Breast epithelium (tissue), 4 donors: Measurements from ENCODE around the gene HIC1. TPM values are rescaled to one million over a fixed set of nuclear protein-coding genes. Genes with fewer than 3 reads are reported as not detected.
A peak's percentile ranks its signal among the peaks of the same experiment; 100 is the strongest.

Source experiments
- DNase-seq, 2 donors: peaks; one replicate each; pipeline ENCODE4 v3.0.0-alpha.2; 2019; ENCODE audit warnings: low spot score in 2 of 2
- H3K27ac ChIP-seq, 2 donors: fragments of 200-600 bp; sonication (generic) in 1 of 2; one replicate each; pipeline ENCODE4 v1.5.1; 2016 to 2019; ENCODE audit warnings: mild to moderate bottlenecking in 1 of 2
- H3K27me3 ChIP-seq, 2 donors: fragments of 200-600 bp; sonication (generic) in 1 of 2; one replicate each; pipeline versions ENCODE4 v1.5.1 to v1.6.0; 2017 to 2019; ENCODE audit warnings: control low read depth in 1 of 2, mild to moderate bottlenecking in 1 of 2
- H3K36me3 ChIP-seq: fragments of 200-600 bp; one replicate; pipeline ENCODE4 v1.5.1; 2019
- H3K4me1 ChIP-seq, 2 donors: fragments of 200-600 bp; sonication (generic); one replicate each; pipeline ENCODE4 v1.5.1; 2016 to 2019; ENCODE audit warnings: control low read depth in 1 of 2
- H3K4me3 ChIP-seq, 3 donors: fragments of 200-600 bp; sonication (generic); 1 replicate in 2 of 3; 2 replicates in 1 of 3; pipeline ENCODE4 v1.5.1; 2016 to 2019; ENCODE audit warnings: mild to moderate bottlenecking in 3 of 3, moderate library complexity in 2 of 3
- H3K9me3 ChIP-seq, 2 donors: fragments of 200-600 bp; sonication (generic) in 1 of 2; one replicate each; pipeline ENCODE4 v1.5.1; 2016 to 2019; ENCODE audit warnings: control low read depth in 1 of 2
- CTCF ChIP-seq, 3 donors: fragments of 450-650 bp; IDR thresholded peaks; one replicate each; pipeline ENCODE4 v1.5.1; 2016 to 2017; ENCODE audit warnings: antibody characterized with exemption in 3 of 3, mild to moderate bottlenecking in 3 of 3, moderate library complexity in 3 of 3
- POLR2A ChIP-seq: fragments of 450-650 bp; IDR thresholded peaks from one replicate; pipeline ENCODE4 v1.6.1; 2016; ENCODE audit warnings: antibody characterized with exemption, mild to moderate bottlenecking, moderate library complexity
- POLR2AphosphoS5 ChIP-seq, 3 donors: sonication (generic); formaldehyde crosslinking; IDR thresholded peaks; one replicate each; pipeline ENCODE4 v1.6.1; 2017; ENCODE audit warnings: antibody characterized with exemption in 3 of 3
- intact Hi-C: fragments of 100-400 bp; cut with DNase I; formaldehyde crosslinking; loops from one replicate; pipeline ENCODE4 v1.15.1; 2023; ENCODE audit warnings: low total_unique reads
- total RNA-seq, 3 donors: library from RNA; depleted of rRNA; stranded (reverse); fragments of >200 nt; gene quantifications; one replicate each; pipeline ENCODE4 v1.1.0, GENCODE V29; 2016

HIC1 gene
- total RNA-seq, 3 donors from 2014 or later: 12.6 to 16.4 (median 12.7) TPM

GRCh38 chr17:2028737-2029136, 26.2 kb upstream of the HIC1 start:
- Histone ChIP-seq H3K9me3 (no peaks in the 10 kb centered on the region), H3K27me3 (peaks cover 0 to 3% of the 10 kb centered on the region in 2 donors), H3K27ac (no peak overlapping the region), H3K4me3 (no peak overlapping the region), H3K4me1 (peaks cover 0 to 7% of the 10 kb centered on the region in 2 donors), H3K36me3 (no peaks in the 10 kb centered on the region)
- no peak for TF ChIP-seq POLR2AphosphoS5 (IDR thresholded peaks at IDR 0.05)
- TF ChIP-seq POLR2A: no peak
- no peak for TF ChIP-seq CTCF (IDR thresholded peaks at IDR 0.05)
- intact Hi-C loops: loop anchor here (10.0 kb wide), 1 partner anchor 114 kb away; no protein-coding TSS in a partner anchor
- DNase-seq: no peak

- H3K27me3 ChIP-seq: peaks cover 0 to 3% of the 10 kb centered on the region in 2 donors
- H3K4me3 ChIP-seq: peak within 1 kb of the TSS; percentile 88 to 96 (median 94)
- intact Hi-C loops: loop anchor here (10.0 kb wide), 1 partner anchor 115 kb away; no protein-coding TSS in a partner anchor
- peaks cover 0 to 7% of the 10 kb centered on the region in 2 donors for H3K4me1 ChIP-seq
- H3K27ac ChIP-seq: peak within 1 kb of the TSS; percentile 48 to 64
- H3K36me3 ChIP-seq: no peaks in the 10 kb centered on the region
- peak; percentile 74 to 82 for DNase-seq
- no peak for TF ChIP-seq POLR2A
- peak; percentile 67 to 76 (median 72) for TF ChIP-seq POLR2AphosphoS5 (IDR thresholded peaks at IDR 0.05)
- no peaks in the 10 kb centered on the region for H3K9me3 ChIP-seq
Observed at GRCh38 chr17:2029911-2030778, 24.8 kb upstream of the HIC1 start, which contains the start of gene DPH1. TSS of gene DPH1 (plus strand) at chr17:2030153. CDS start at chr17:2030170, 17 bp downstream.

GRCh38 chr17:2030779-2031163, 24.1 kb upstream of the HIC1 start:
- H3K27ac ChIP-seq: no peak overlapping the region
- peak overlapping the region; percentile 88 to 96 (median 94) for H3K4me3 ChIP-seq
- no peak for DNase-seq
- intact Hi-C loops: no loop called here
- peak in 1 of 3 donors; percentile 31 for TF ChIP-seq CTCF (IDR thresholded peaks at IDR 0.05)
- no peak for TF ChIP-seq POLR2A
- no peak for TF ChIP-seq POLR2AphosphoS5 (IDR thresholded peaks at IDR 0.05)
- H3K36me3 ChIP-seq: no peaks in the 10 kb centered on the region
- H3K4me1 ChIP-seq: peaks cover 0 to 7% of the 10 kb centered on the region in 2 donors
- H3K27me3 ChIP-seq: peaks cover 0 to 3% of the 10 kb centered on the region in 2 donors
- no peaks in the 10 kb centered on the region for H3K9me3 ChIP-seq

- TF ChIP-seq CTCF (IDR thresholded peaks at IDR 0.05) (no peak), POLR2A (no peak)
- intact Hi-C loops: no loop called here
- H3K4me3 ChIP-seq: no peak overlapping the region
- no peaks in the 10 kb centered on the region for H3K9me3 ChIP-seq
- H3K27me3 ChIP-seq: peaks cover 0 to 3% of the 10 kb centered on the region in 2 donors
- H3K36me3 ChIP-seq: peaks cover 4% of the 10 kb centered on the region
- H3K4me1 ChIP-seq: peaks cover 0 to 7% of the 10 kb centered on the region in 2 donors
- H3K27ac ChIP-seq: no peak overlapping the region
- DNase-seq: no peak
Observed at GRCh38 chr17:2033153-2033552, 21.8 kb upstream of the HIC1 start.

- H3K27ac ChIP-seq: no peak overlapping the region
- intact Hi-C loops: no loop called here
- DNase-seq: no peak
- TF ChIP-seq CTCF (IDR thresholded peaks at IDR 0.05) (no peak), POLR2A (no peak), POLR2AphosphoS5 (IDR thresholded peaks at IDR 0.05) (no peak)
- no peak overlapping the region for H3K4me3 ChIP-seq
- H3K9me3 ChIP-seq: no peaks in the 10 kb centered on the region
- peaks cover 0 to 7% of the 10 kb centered on the region in 2 donors for H3K4me1 ChIP-seq
- no peaks in the 10 kb centered on the region for H3K27me3 ChIP-seq
- H3K36me3 ChIP-seq: peaks cover 4% of the 10 kb centered on the region
Observed at GRCh38 chr17:2034157-2034556, 20.7 kb upstream of the HIC1 start.
